OCI-LY7 (cell line): ENCODE measurements around the gene ACBD6. TPM values are rescaled to one million over a fixed set of nuclear protein-coding genes. Genes with fewer than 3 reads are reported as not detected.

Source experiments
- BruUV-seq: library from RNA; stranded (reverse); fragments of 400-500 nt; replicated peaks from 2 replicates; lab custom pipeline; 2021; lab: Mats Ljungman, UMichigan
- CTCF ChIA-PET: fragments of 300-600 bp; sonication (Branson Sonifier 250); formaldehyde crosslinking; loops from one replicate; lab custom pipeline; 2022; ENCODE audit warnings: antibody characterized with exemption; ENCODE audit not compliant: unreplicated experiment; lab: Charles Lee
- POLR2A ChIA-PET: fragments of 300-600 bp; sonication (Branson Sonifier 250); formaldehyde crosslinking; loops from one replicate; lab custom pipeline; 2022; ENCODE audit warnings: antibody characterized with exemption; lab: Charles Lee
- DNase-seq: peaks from one replicate; pipeline ENCODE4 v3.0.0-alpha.2; 2015; ENCODE audit warnings: low spot score
- H2AFZ ChIP-seq: fragments of 200-600 bp; sonication (generic), shearing (Covaris generic); 2 replicates; pipeline ENCODE4 v1.6.1; 2014; ENCODE audit warnings: mild to moderate bottlenecking, antibody characterized with exemption, low read length, moderate library complexity
- H3K27ac ChIP-seq: fragments of 200-600 bp; sonication (generic); 2 replicates; pipeline ENCODE4 v1.5.1; 2014; ENCODE audit warnings: mixed run types, low read depth, mild to moderate bottlenecking, moderate library complexity, low read length, inconsistent platforms; ENCODE audit not compliant: poor library complexity, severe bottlenecking
- H3K36me3 ChIP-seq: fragments of 200-600 bp; sonication (generic); 2 replicates; pipeline ENCODE4 v1.6.1; 2014; ENCODE audit warnings: mild to moderate bottlenecking, antibody characterized with exemption, low read length, moderate library complexity, mixed read lengths; ENCODE audit not compliant: insufficient read depth
- H3K4me1 ChIP-seq: fragments of 200-600 bp; sonication (generic); 2 replicates; pipeline ENCODE4 v1.5.1; 2014; ENCODE audit warnings: mild to moderate bottlenecking, low read length; ENCODE audit not compliant: insufficient read depth, poor library complexity, severe bottlenecking
- H3K4me2 ChIP-seq: fragments of 200-600 bp; sonication (generic); 2 replicates; pipeline ENCODE4 v1.6.1; 2014; ENCODE audit warnings: mild to moderate bottlenecking, low read length
- H3K4me3 ChIP-seq: fragments of 200-600 bp; sonication (generic); 2 replicates; pipeline ENCODE4 v1.5.1; 2014; ENCODE audit warnings: mild to moderate bottlenecking, low read depth, low read length; ENCODE audit not compliant: poor library complexity, severe bottlenecking
- H3K79me2 ChIP-seq: fragments of 200-600 bp; sonication (generic); 2 replicates; pipeline ENCODE4 v1.6.1; 2016; ENCODE audit warnings: low read depth, mild to moderate bottlenecking, low read length, moderate library complexity, mixed read lengths; ENCODE audit not compliant: insufficient read depth
- H3K9me2 ChIP-seq: fragments of 200-600 bp; sonication (generic); 2 replicates; pipeline ENCODE4 v1.6.1; 2016; ENCODE audit warnings: mild to moderate bottlenecking, low read length, mixed read lengths; ENCODE audit not compliant: insufficient read depth
- H3K9me3 ChIP-seq: fragments of 200-600 bp; sonication (generic); 2 replicates; pipeline ENCODE4 v1.6.1; 2014; ENCODE audit warnings: mild to moderate bottlenecking, mixed run types, low read length, mixed read lengths
- H4K20me1 ChIP-seq: fragments of 200-600 bp; sonication (generic); 2 replicates; pipeline ENCODE4 v1.6.1; 2014; ENCODE audit warnings: mild to moderate bottlenecking, antibody characterized with exemption, low read length, moderate library complexity, mixed read lengths; ENCODE audit not compliant: insufficient read depth
- EZH2phosphoT487 ChIP-seq: fragments of 200-600 bp; sonication (generic); IDR thresholded peaks from 2 replicates; pipeline ENCODE4 v1.6.1; 2018; ENCODE audit warnings: low read depth, borderline replicate concordance, mild to moderate bottlenecking, mixed run types, antibody characterized with exemption, low read length, moderate library complexity, mixed read lengths
- intact Hi-C: fragments of 100-400 bp; cut with micrococcal nuclease; formaldehyde crosslinking; loops from one replicate; pipeline ENCODE4 v1.10.0; 2022; ENCODE audit not compliant: unreplicated experiment
- microRNA-seq: library from miRNA; unstranded; fragments of <30 nt; microRNA quantifications from one replicate; pipeline ENCODE4 v1.2.0, GENCODE V29; 2022; ENCODE audit warnings: borderline replicate concordance
- small RNA-seq: library from RNA; depleted of rRNA; stranded (forward); fragments of <200 nt; gene quantifications from one replicate; pipeline ENCODE3, GENCODE V24; 2014
- total RNA-seq, 2 experiments: library from RNA; depleted of rRNA in 1 of 2; stranded (reverse); fragments of >200 nt in 1 of 2; shearing (Covaris generic) in 1 of 2; gene quantifications; 2 replicates each; pipeline ENCODE4 v1.2.3, GENCODE V29; 2014 to 2022
- TF ChIP-seq, protein P1 (sequence below): fragments of 200-600 bp; sonication (generic); conservative IDR thresholded peaks from 2 replicates; pipeline ENCODE4 v1.5.1; 2014; ENCODE audit warnings: mild to moderate bottlenecking, antibody characterized with exemption, low read length, moderate library complexity, mixed read lengths

ACBD6 gene
- total RNA-seq, 2 experiments from 2014 or later: 61.2 to 78.4 TPM

DNA sequence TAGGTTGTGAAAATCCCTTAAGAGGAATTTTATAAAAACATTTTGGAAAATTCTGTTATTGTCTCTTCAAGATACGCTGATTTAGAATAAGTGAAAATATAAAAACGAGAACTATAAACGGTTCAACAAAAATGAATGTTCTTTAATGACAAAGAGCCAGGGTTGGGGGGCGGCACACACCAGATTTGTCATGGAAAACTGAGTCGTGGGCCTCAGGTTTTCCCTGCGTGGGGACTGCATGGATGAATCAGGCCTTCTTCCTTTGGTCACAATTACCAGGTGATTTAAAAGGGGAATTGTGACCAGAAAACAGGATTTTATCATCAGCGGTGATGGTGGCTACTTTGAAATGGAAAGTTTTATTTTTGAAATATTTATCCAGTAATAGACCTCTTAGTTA lies 263.7 kb downstream of the ACBD6 start:
- ChIA-PET POLR2A (no interaction called here), CTCF (no interaction called here)
- no peak for TF ChIP-seq EZH2phosphoT487
- TF ChIP-seq, protein P1, sequence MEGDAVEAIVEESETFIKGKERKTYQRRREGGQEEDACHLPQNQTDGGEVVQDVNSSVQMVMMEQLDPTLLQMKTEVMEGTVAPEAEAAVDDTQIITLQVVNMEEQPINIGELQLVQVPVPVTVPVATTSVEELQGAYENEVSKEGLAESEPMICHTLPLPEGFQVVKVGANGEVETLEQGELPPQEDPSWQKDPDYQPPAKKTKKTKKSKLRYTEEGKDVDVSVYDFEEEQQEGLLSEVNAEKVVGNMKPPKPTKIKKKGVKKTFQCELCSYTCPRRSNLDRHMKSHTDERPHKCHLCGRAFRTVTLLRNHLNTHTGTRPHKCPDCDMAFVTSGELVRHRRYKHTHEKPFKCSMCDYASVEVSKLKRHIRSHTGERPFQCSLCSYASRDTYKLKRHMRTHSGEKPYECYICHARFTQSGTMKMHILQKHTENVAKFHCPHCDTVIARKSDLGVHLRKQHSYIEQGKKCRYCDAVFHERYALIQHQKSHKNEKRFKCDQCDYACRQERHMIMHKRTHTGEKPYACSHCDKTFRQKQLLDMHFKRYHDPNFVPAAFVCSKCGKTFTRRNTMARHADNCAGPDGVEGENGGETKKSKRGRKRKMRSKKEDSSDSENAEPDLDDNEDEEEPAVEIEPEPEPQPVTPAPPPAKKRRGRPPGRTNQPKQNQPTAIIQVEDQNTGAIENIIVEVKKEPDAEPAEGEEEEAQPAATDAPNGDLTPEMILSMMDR: no peak
- H3K4me1 ChIP-seq: no peaks in the 10 kb centered on the region
- no peak overlapping the region for H2AFZ ChIP-seq
- no peaks in the 10 kb centered on the region for H3K9me3 ChIP-seq
- H3K4me3 ChIP-seq: no peak overlapping the region
- no peaks in the 10 kb centered on the region for H3K36me3 ChIP-seq
- H3K27ac ChIP-seq: no peak overlapping the region
- H3K79me2 ChIP-seq: no peaks in the 10 kb centered on the region
- intact Hi-C loops: no loop called here
- H3K9me2 ChIP-seq: no peaks in the 10 kb centered on the region
- no peak for DNase-seq
- no peaks in the 10 kb centered on the region for H4K20me1 ChIP-seq
- H3K4me2 ChIP-seq: no peak overlapping the region
- no TSS peak for BruUV-seq

Small RNAs within 50 kb of the gene (microRNA-seq; reads per million reads assigned to microRNA genes)
- gene MIR3121: 3.0 reads per million

Small RNAs within 50 kb of the gene (small RNA-seq; reads per million reads assigned to genes)
- not detected for gene MIR3121
- gene RF00019: not detected

Other genes with a start within 250 kb of the ACBD6 start
- not detected in 2 replicates for gene OVAAL, start 56.4 kb upstream of the ACBD6 start, total RNA-seq (2014; rRNA removed; shearing (Covaris generic))
- gene OVAAL, start 56.4 kb upstream of the ACBD6 start, total RNA-seq (2022): not detected in 2 replicates
- 8.6 and 9.0 TPM in 2 replicates for gene XPR1, start 129.4 kb upstream of the ACBD6 start, total RNA-seq (2014; rRNA removed; shearing (Covaris generic))
- 17.2 and 18.2 TPM in 2 replicates for gene XPR1, start 129.4 kb upstream of the ACBD6 start, total RNA-seq (2022)